NOMO-1 treated with DMSO at 0.1 percent for 48 hours (cell line): ENCODE data around the gene FAM120B.

Experiments
- DNase-seq: peaks from one replicate; lab custom pipeline; 2025; ENCODE audit not compliant: unreplicated experiment; lab: John Stamatoyannopoulos, UW

Gene FAM120B

DNA sequence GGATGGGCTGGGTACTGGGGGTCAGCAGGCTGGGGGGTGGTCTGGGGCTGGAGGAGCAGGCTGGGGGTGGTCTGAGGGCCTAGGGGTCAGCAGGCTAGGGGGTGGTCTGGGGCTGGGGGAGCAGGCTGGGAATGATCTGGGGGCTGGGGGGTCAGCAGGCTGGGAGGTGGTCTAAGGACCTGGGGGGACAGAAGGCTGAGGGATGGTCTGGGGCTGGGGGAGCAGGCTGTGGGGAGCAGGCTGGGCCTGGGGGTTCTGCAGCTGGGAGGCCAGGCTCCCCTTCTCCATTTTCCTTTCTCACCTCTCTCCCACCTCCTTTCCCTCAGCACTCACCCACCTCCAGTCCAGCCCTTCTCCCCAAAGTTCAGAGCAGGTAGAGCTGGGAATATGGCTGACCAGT, 132.3 kb downstream of the FAM120B start:
- no peak for DNase-seq

GRCh38 chr6:170439366-170440361, 133.1 kb downstream of the FAM120B start:
- DNase-seq, result no peak

- no peak for DNase-seq
Observed at GRCh38 chr6:170440437-170440836, 133.9 kb downstream of the FAM120B start.

DNA sequence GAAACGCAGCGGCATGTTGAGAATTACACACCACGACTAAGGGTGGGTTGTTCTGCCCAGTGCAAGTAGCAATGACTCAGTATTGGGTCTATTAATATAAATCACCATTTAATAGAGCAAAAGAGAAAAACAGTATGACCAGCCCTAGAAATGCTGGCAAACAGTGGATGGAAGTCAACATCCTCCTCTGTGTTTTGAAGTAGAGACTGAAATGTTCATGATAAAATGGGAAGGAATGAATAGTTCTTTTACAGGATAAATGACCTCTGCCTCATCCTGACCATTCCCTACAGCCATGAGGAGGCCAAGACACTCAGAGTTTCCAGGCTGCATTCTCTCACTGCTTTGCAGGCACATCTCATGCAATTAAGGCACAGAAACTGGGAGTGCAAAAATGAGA, 134.8 kb downstream of the FAM120B start:
- DNase-seq, result no peak

- no peak for DNase-seq
Observed at GRCh38 chr6:170442596-170442995, 136.0 kb downstream of the FAM120B start.

DNA sequence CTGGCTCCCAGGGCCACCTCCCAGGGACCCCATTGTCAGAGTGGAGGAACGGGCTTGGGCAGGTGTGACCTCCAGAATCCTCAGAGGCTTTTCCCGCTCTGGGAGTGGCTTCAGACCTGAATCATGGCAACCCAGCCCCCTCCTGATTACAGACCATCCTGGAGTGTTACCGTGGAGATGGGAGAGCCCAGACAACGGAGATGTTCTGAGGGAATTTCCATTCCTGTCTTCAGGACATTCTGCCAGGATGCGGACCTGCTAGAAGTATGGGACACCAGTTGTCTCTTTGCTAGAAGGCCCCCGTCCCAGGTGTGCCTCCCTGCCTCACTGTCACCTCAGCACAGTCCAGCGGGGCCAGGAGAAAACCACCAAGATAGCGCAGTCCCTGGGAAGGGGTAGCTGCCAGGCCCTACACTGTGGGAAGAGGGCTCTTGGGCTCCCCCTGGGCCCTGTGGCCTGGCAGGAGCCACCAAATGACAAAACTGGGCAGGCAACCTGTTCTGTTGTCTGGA, 136.6 kb downstream of the FAM120B start:
- DNase-seq, result no peak

DNA sequence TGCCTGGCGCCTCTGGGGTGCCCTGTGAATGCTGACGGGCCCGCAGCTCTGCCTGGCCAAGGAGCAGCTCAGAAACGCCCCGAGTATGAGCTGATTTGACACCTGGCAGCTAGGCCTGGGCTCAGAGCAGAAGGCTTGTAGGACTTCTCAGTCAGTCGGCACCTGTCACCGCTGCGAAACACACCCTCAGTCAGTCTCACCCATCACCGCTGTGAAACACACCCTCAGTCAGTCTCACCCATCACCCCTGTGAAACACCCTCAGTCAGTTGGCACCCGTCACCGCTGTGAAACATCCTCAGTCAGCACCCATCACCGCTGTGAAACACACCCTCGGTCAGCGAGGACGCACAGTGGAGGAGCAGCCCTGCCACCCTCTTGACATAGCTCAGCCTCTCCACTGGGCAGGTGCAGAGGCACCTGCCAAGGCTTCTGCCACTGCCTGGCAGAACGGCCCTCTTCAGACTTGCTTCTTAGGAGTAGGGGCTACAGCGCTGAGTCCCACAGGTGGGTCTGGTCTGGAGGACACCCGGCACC, 137.6 kb downstream of the FAM120B start:
- no peak for DNase-seq

- DNase-seq, result no peak
Observed at GRCh38 chr6:170444811-170445211, 138.3 kb downstream of the FAM120B start.

DNA sequence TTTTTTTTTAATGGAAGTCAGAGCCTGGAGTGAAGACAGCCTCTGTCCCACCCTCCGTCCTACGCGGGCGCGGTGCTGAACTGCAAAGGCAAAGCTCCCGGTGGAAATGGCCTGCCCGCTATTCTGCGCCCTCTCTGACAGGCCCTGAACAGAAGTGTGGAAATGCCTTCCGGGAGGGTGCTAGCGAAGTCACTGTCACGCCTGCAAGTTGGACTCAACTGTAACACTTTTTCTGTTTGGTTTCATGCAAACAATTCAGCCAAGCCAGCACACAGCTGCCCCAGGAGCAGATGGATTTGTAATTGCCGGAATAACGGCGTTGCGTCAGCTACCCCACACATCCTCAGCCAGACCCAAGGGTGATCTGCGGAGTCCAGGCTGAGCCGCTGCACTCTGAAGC, 138.9 kb downstream of the FAM120B start:
- DNase-seq, result no peak

GRCh38 chr6:170445971-170446370, 139.4 kb downstream of the FAM120B start:
- DNase-seq, result no peak

DNA sequence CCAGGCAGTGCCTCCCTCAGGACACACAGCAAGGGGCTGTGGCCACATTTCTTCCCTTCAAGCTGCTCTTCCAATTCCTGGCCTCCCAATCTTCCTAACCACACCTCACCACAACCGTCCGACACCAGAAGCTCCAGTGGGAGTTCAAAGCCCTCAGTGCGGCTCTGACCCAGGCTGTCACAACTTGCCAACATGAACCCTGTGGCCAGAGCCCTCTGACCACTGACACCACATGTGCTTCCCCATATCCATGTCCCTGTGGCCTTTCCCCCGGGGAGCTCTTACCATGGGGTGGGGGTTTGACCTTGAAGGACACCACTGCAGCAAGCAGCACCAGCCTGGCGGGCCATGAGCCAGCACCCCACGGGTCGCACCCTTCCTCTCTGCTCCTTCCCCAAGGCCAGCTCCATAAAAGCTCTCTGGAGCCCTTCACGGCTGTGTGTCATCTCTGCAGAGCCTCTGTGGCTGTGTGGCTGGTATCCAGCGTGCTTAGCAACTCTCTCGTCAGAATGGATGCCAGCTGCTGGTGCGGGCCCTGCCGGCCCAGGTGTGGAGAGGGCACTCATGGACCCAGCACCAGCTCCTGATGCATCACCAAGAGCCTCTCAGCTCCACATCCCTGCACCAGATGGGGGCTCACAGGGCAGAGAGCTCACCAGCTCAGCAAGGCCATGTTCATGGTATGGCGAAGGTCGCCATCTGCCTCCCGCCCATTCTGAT, 140.4 kb downstream of the FAM120B start:
- DNase-seq, result no peak

- DNase-seq, result no peak
Observed at GRCh38 chr6:170447561-170447930, 141.0 kb downstream of the FAM120B start.

DNA sequence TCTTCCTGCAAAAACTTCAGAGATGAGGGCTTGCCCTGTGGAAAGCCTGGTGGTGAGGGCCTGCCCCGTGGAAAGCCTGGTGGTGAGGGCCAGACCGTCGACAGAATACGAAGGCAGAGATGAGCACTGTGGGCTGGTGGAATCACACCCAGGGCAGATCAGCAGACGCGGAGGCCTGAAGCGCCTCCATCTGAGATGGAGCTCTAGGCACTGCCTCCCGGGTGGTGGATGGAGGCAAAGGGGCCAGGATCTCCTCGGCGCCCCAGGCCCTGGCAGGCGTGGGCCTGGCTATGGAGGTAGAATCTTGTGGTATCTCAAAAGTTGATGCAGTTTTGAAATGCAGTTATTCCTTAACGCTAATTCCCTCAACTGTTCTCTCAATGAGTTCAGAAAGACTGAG, 141.8 kb downstream of the FAM120B start:
- DNase-seq, result no peak

- no peak for DNase-seq
Observed at GRCh38 chr6:170448751-170449630, 142.4 kb downstream of the FAM120B start.

DNA sequence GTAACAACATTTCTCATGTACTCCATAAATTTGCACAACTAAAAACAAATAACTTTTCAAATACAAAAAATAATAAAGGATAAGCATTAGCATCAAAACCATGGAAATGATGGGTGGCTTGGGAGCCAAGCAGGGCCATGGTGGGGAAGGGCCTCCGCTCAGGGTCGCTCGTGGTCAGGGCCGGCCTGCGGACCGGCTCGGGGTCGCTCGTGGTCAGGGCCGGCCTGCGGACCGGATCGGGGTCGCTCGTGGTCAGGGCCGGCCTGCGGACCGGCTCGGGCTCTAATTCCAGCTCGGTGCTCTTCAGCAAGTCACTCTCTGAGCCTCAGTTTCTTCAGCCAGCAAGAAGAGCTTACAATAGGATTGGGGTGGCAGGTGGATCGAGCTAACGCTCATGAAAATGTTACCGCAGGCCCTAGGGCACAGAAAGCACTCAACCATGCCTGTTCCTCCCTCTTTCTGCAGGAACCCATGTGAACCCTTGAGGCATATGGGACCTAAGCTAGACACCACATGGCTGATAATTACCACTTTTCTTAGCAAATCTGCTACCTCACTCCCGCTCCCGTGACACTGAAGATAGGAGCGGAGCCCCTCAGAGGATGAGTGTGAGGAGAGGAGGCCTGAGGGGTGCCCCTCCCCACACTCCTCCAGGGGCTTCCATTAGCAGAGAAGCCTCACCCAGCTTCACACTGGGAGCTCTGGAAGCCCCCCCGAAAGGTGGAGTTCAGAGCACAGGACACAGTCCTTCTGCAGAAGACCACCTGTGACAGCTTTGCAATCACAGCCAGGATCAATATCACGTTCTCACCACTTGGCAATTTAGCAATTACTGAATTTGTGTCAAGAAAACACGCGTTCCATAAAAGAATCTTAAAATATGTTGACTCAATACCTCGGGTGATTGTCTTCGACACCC, 143.5 kb downstream of the FAM120B start:
- DNase-seq, result no peak

DNA sequence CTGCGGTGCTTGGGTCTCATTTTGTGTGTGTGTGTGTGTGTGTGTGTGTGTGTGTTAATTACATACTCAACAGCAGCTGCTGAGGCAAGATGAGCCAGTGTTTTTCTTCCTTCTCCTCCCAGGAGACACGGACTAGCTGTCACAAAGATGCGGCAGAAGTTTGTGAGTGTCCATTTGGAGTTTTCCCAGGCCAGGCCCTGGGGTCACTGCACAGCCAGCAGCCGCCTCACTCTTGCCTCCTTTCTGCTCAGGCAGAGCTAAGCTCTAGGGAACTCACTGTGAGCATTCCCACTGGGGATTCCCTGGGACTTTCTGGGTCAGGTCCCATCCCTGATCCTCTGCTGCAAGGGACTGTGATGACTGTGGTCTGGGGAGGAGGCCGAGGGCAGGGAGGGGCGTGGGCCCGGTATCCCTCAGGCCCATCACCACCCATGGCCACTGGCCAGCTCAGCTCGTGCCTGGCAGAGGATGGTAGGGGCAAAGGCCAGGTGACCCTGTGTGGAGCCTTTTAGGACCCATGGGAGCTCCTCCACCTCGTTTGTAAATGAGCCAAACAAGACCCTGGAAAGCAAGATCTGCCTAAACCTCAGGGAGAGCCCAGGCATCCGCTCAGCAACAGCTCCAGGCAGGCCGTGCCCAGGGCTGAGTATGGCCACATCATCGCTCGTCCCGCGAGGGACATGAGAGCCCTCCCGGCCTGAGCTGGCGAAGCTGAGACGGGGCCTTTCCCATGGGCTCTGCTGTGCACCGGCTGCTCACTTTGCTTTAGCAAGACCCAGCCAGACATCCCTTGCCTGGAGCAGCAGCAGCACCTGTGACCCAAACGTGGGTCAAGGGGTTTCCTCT, 144.6 kb downstream of the FAM120B start:
- DNase-seq, result no peak

DNA sequence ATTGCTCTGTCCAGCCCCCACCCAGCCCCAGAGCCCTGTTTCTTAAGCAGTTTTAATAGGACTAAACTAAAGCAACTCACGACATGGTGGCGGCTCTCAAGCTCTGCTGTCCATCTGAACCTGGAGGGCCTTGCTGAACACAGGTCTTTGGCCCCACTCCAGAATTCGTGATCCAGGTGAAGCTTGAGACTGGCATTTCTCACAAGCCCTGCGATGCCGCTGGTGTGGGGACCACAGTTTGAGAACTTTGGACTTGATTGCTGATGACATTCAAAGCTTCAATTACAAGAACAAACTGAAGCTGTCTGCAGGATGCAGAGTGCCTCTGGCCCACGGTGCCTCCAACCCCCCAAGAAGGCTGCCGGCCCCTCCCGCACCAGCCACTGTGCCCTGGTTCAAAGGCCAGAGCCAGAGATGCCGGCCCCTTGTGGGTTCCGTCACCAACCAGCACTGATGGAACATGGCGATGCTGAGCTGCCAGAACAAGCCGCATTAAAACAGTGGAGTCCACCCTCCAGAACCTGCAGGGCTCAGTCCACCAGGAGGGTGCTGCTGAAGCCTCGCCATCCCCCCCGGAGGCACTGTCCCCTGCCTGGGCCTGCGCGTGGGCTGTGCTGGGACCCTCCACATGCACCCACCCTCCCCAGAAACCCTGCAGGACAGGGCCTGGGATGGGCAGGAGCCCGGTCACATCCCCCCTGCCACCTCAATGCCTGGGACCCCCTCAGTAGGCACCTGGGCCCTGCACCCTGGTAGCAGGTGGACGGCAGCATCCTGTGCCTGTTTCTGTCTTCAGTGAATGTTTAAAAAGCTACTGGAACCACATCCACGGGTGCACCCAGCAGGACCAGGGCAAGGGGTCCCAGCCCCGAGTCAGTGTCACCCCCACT, 145.4 kb downstream of the FAM120B start:
- DNase-seq, result no peak
